DOHH2 (cell line): ENCODE results near the gene RPRD1B.

Source experiments
- H3F3A ChIP-seq: fragments of 200-600 bp; sonication (generic), shearing (Covaris generic); 2 replicates; pipeline ENCODE4 v1.6.0; 2016; ENCODE audit warnings: antibody characterized with exemption, mild to moderate bottlenecking; ENCODE audit not compliant: control insufficient read depth, insufficient read depth
- H3K27ac ChIP-seq: fragments of 200-600 bp; sonication (generic); 2 replicates; pipeline ENCODE4 v1.5.1; 2014; ENCODE audit warnings: low read depth, mild to moderate bottlenecking, low read length, moderate library complexity
- H3K27me3 ChIP-seq: fragments of 200-600 bp; sonication (generic); 2 replicates; pipeline ENCODE4 v1.6.1; 2014; ENCODE audit warnings: mild to moderate bottlenecking, low read length, mixed read lengths; ENCODE audit not compliant: control insufficient read depth
- H3K36me3 ChIP-seq: fragments of 200-600 bp; sonication (generic); 2 replicates; pipeline ENCODE4 v1.6.1; 2014; ENCODE audit warnings: mild to moderate bottlenecking, low read length, moderate library complexity, mixed read lengths; ENCODE audit not compliant: control insufficient read depth
- H3K4me1 ChIP-seq: fragments of 200-600 bp; sonication (generic); 2 replicates; pipeline ENCODE4 v1.6.1; 2014; ENCODE audit warnings: mild to moderate bottlenecking, low read length, mixed read lengths; ENCODE audit not compliant: control insufficient read depth
- H3K4me2 ChIP-seq: fragments of 200-600 bp; sonication (generic); 2 replicates; pipeline ENCODE4 v1.6.0; 2014; ENCODE audit warnings: mild to moderate bottlenecking, low read length, moderate library complexity
- H3K4me3 ChIP-seq: fragments of 200-600 bp; sonication (generic); 2 replicates; pipeline ENCODE4 v1.5.1; 2014; ENCODE audit warnings: mild to moderate bottlenecking, low read length, mixed read lengths
- H3K79me2 ChIP-seq: fragments of 200-600 bp; sonication (generic); 2 replicates; pipeline ENCODE4 v1.6.1; 2014; ENCODE audit warnings: mild to moderate bottlenecking, low read length, mixed read lengths; ENCODE audit not compliant: control insufficient read depth
- H3K9me2 ChIP-seq: fragments of 200-600 bp; sonication (generic); replicated peaks from 2 replicates; pipeline ENCODE4 v1.6.1; 2014; ENCODE audit warnings: mild to moderate bottlenecking, low read length, mixed read lengths; ENCODE audit not compliant: control insufficient read depth
- H3K9me3 ChIP-seq: fragments of 200-600 bp; sonication (generic); 2 replicates; pipeline ENCODE4 v1.6.1; 2014; ENCODE audit warnings: antibody characterized with exemption, low read length, mixed read lengths; ENCODE audit not compliant: control insufficient read depth, insufficient read depth
- H4K20me1 ChIP-seq: fragments of 200-600 bp; sonication (generic); 2 replicates; pipeline ENCODE4 v1.6.0; 2014; ENCODE audit warnings: low read depth, mild to moderate bottlenecking, antibody characterized with exemption, low read length, moderate library complexity; ENCODE audit not compliant: control insufficient read depth, insufficient read depth
- EZH2phosphoT487 ChIP-seq: fragments of 200-600 bp; sonication (generic); IDR thresholded peaks from 2 replicates; pipeline ENCODE4 v1.6.1; 2017; ENCODE audit warnings: borderline replicate concordance, mild to moderate bottlenecking, antibody characterized with exemption, low read length, moderate library complexity, mixed read lengths
- TF ChIP-seq, protein P1 (sequence below): fragments of 200-600 bp; sonication (generic); IDR thresholded peaks from one replicate; pipeline ENCODE4 v1.5.1; 2014; ENCODE audit warnings: antibody characterized with exemption, mild to moderate bottlenecking, low read depth, low read length; ENCODE audit not compliant: poor library complexity, severe bottlenecking

RPRD1B gene

DNA sequence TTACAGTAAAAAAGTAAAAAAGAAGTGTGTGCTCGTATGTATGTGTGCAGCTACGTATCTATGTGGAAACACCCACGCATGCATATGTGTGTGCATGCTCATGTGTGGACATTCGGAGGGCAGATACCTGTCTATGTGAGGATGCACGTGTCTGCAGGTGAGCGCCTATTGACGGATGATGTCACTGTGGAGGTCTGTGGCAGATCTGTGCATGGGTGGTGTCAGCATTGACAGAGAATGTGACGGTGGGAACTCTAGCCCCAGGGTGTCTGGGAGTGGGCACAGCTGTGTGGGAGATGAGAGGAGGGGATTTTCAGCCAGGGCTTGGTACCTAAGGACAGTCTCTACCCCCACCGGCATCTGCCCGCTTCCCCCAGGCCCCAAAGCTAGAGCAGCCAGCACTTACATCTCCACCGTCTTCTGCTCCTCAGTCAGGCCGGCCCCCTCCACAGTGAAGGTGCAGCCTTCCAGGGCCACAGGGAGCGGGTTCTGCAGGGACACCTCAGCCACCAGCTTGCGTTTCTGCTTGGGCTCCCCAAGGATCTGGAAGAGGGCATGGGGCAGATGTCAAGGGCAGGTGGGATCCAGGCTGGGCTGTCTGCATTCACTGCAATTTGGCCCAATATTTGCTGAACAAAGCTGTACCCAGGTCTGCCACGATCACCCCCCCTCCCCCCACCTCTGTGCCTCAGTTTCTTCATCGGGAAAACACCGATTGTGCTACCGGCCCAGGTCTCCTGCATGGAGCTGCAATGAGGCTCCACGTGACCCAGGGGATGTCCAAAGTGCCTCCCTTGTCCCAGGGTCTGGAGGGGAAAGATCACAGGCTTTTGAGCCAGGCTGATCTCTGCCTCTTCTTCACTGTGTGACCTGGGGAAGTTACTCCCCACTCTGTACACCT, 97.4 kb downstream of the RPRD1B start:
- no peaks in the 10 kb centered on the region for H3K27me3 ChIP-seq
- no peaks in the 10 kb centered on the region for H3K9me2 ChIP-seq
- no peak overlapping the region for H3K27ac ChIP-seq
- no peaks in the 10 kb centered on the region for H3K36me3 ChIP-seq
- H3K4me2 ChIP-seq, result no peak overlapping the region
- H3K9me3 ChIP-seq, result no peaks in the 10 kb centered on the region
- no peaks in the 10 kb centered on the region for H4K20me1 ChIP-seq
- TF ChIP-seq, protein P1, sequence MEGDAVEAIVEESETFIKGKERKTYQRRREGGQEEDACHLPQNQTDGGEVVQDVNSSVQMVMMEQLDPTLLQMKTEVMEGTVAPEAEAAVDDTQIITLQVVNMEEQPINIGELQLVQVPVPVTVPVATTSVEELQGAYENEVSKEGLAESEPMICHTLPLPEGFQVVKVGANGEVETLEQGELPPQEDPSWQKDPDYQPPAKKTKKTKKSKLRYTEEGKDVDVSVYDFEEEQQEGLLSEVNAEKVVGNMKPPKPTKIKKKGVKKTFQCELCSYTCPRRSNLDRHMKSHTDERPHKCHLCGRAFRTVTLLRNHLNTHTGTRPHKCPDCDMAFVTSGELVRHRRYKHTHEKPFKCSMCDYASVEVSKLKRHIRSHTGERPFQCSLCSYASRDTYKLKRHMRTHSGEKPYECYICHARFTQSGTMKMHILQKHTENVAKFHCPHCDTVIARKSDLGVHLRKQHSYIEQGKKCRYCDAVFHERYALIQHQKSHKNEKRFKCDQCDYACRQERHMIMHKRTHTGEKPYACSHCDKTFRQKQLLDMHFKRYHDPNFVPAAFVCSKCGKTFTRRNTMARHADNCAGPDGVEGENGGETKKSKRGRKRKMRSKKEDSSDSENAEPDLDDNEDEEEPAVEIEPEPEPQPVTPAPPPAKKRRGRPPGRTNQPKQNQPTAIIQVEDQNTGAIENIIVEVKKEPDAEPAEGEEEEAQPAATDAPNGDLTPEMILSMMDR, result no peak
- TF ChIP-seq EZH2phosphoT487, result no peak
- no peaks in the 10 kb centered on the region for H3K79me2 ChIP-seq
- H3K4me1 ChIP-seq, result no peaks in the 10 kb centered on the region
- no peak overlapping the region for H3K4me3 ChIP-seq
- H3F3A ChIP-seq, result no peaks in the 10 kb centered on the region

DNA sequence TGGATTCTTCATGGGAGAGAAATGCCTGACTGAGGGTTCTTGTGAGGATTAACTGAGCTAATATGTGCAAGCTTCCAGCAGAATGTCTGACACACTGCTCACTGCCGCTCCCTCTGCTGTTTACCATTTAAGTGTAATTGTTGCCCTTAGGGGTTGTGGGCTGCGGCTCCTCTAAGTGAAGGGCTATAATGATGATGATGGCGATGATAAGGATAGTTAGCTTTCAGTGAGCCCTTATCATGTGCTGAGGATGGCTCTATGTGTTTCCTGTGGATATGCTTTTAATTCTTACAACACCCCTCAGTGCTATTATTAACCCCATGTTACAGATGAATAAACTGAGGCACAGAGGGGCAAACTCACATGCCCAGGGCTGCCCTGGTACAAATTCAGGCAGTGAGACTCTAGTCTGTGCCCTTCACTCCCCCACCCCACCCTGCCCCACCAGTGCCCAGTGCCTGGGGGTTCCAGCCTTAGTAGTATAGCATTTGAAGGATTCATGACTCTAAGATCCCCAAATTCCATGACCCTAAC, 98.1 kb downstream of the RPRD1B start:
- Histone ChIP-seq H3K9me2 (no peaks in the 10 kb centered on the region), H3K27ac (no peak overlapping the region), H3K27me3 (no peaks in the 10 kb centered on the region), H3K79me2 (no peaks in the 10 kb centered on the region), H3K4me1 (no peaks in the 10 kb centered on the region), H3F3A (no peaks in the 10 kb centered on the region), H3K4me2 (no peak overlapping the region), H3K36me3 (no peaks in the 10 kb centered on the region), H3K9me3 (no peaks in the 10 kb centered on the region), H3K4me3 (no peak overlapping the region), H4K20me1 (no peaks in the 10 kb centered on the region)
- no peak for TF ChIP-seq EZH2phosphoT487
- TF ChIP-seq, protein P1, result no peak

DNA sequence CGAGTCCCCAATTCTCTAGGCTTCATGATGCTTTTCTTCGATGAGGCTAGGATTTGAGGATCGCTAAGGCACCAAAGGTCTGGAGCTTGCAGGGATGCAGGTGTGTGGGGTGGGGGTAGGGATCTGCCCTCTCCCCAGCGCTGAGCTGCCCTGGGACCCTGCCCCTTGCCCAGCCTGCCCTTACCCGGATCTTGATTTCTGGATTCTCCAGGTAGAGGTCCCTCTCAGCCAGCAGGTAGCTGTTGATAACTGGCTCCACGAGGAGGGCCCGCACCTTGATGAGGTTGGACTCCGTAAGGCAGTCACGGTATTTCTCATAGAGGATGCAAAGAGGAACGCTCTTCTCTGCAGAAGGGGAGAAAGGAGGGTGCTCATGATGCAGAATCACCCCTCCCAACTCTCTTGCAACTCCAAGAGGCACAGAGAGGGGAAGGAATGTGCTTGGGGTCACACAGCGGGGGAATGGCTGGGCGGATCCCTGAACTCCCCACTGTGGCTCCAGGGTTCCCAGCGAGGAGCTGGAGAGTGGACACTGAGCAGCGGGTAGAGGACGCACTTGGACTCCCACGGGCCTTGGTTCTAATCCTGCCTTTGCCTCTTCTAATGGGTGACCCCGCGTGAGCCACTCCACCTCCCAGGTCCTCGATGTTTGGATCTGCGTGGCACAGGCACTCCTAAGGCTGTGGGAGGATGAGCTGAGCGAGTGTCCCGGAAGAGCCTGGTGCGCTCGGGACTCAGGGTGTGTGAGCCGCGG, 98.8 kb downstream of the RPRD1B start:
- Histone ChIP-seq H3K9me3 (no peaks in the 10 kb centered on the region), H3K9me2 (no peaks in the 10 kb centered on the region), H4K20me1 (no peaks in the 10 kb centered on the region), H3K36me3 (no peaks in the 10 kb centered on the region), H3K4me1 (no peaks in the 10 kb centered on the region), H3K79me2 (no peaks in the 10 kb centered on the region), H3K4me3 (no peak overlapping the region), H3K4me2 (no peak overlapping the region), H3F3A (no peaks in the 10 kb centered on the region), H3K27ac (no peak overlapping the region), H3K27me3 (no peaks in the 10 kb centered on the region)
- TF ChIP-seq, protein P1, result no peak
- no peak for TF ChIP-seq EZH2phosphoT487
